NCI-H446 (cell line): ENCODE measurements around the gene CHAD.
"Not testable (repeated sequence)": the region's sequence is repeated elsewhere in the genome, so short reads cannot be mapped to it uniquely, and the experiment has no call there.

Source experiments
- DNase-seq, 2 experiments: peaks; one replicate each; lab custom pipeline; 2025; lab: John Stamatoyannopoulos, UW

The CHAD gene

DNA sequence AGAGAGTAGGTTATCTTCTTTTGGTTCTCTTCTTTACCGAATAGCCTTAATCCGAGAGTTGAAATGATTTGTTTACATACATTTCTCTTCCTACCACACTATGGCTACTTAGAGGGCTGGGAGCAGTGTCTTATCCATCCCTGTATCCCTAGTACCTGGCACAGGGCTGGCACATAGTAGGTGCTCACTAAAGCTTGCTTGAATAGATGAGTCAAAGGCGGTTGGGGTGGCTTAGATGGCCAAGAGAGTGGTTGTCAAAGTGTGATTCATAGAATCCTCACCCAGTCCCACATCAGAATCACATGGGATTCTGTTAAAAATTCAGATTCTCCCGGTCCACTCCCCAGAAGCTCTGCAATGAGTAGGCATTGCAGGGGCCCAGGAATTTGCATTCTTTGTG lies 11.1 kb downstream of the CHAD start:
- no peak for DNase-seq

- no peak for DNase-seq
Observed at GRCh38 chr17:50453901-50454300, 14.8 kb downstream of the CHAD start.

DNA sequence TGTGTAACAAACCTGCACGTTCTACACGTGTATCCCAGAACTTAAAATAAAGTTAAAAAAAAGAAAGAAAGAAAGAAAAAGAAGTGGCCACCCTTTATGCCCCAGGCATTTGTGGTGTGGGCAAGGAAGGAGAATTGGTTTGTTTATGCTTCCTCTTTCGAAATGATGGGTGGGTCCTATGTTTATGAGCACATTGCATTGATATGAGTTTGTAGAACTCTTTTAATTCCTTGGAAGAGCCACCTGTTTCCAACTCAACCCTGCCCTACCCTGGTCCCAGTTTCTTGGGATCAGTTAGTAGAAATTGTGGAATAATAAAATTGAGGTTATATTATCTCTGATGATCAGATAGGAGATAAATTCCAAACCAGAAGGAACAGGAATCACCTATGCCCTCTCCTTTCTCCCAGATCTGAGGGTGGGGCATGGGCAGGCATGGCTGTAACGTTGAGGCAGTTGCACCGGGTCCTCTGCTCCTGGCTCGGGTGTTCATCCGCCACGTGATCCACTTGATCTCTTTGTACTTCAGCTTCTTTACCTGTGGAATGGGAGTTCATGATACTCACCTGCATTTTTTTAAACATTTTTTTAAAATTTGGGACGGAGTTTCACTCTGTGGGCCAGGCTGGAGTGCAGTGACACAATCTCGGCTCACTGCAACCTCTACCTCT lies 15.9 kb downstream of the CHAD start:
- DNase-seq: no peak

DNA sequence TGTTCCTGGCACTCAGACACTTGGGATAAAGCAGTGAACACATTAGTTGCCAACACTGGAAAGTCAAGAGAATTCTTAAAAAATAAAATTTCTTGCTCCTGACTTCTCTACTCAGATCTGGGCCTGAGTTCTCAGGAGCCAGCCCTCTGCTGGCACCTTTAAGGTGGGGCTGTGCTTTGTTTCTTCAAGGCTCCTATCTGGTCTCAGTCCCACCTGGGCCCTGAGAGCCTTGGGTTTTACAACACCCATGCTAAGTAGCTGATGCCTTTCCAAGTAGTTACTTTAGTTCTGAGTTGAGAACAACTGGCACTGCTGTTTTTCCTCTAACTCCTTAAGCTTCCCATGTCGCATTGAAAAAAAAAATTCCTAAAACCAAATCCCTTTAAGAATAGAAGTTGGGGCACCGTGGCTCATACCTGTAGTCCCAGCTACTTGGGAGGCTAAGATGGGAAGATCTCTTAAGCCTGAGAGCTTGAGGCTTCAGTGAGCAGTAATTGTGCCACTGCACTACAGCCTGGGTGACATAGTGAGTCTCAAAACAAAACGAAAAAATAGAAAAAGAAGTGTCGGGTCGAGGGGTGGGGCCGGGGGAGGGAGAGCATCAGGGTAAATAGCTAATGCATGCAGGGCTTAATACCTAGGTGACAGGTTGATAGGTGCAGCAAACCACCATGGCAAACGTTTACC lies 16.6 kb downstream of the CHAD start:
- no peak for DNase-seq

- DNase-seq: no peak
Observed at GRCh38 chr17:50448643-50449042, 20.0 kb downstream of the CHAD start.

- DNase-seq: no peak
Observed at GRCh38 chr17:50447870-50448595, 20.6 kb downstream of the CHAD start.

GRCh38 chr17:50445730-50446325 lies 22.9 kb downstream of the CHAD start:
- no peak for DNase-seq

DNA sequence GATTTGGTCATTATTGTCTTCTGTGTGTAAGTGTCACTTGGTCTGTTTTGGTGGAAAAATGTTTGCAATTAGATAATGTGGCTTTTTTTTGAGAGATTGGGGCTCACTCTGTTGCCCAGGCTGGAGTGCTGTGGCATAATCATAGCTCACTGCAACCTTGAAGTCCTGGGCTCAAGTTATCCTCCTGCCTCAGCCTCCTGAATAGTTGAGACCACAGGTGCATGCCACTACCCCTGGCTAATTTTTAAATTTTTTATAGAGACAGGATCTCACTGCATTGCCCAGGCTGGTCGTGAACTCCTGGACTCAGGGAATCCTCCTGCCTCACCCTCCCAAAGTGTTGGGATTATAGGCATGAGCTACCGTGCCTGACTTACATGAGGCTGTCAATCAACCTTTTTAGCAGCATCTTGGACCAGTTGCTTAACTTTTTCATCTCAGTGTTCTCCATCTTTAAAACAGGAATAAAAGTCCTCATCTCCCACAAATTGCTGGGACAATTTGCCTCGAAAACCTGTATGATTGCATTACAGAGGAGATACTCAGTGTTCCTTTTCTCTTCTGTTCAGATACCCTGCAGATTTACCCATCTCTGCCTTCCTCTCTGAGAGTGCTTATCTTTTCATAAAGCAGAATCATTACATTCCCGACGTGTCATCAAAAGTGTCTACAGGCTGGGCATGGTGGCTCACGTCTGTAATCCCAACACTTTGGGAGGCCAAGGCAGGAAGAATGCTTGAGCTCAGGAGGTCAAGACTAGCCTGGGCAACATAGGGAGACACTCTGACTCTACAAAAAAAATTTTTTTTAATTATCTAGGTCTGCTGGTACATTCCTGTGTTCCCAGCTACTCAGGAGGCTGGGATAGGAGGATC lies 23.6 kb downstream of the CHAD start:
- no peak for DNase-seq

DNA sequence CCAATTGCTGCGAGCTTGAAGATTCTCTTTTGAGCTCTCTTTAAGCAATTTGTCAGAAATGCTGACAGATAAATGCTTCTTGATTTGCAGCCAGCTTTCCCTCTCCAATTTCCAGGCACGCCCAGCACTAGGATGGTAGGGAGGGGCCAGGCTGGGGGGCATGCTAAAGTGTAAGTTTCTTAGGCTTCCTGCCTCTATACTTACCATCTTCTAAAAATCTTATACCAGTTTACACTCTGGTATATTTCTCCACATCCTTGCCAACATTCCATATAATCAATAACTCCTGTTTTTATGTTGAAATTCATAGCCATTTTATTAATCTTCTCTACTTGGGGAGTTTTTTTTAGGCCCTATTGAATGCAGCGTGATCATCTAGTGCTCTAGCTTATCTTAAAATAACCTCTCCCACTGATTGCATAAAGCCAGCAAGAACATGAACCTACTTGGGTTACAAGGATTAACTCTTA lies 25.1 kb downstream of the CHAD start:
- peak in 1 of 2 experiments; percentile 13 for DNase-seq

- no peak for DNase-seq
Observed at GRCh38 chr17:50440838-50441829, 27.5 kb downstream of the CHAD start.

- no peak for DNase-seq
Observed at GRCh38 chr17:50440172-50440837, 28.4 kb downstream of the CHAD start.

GRCh38 chr17:50439008-50439407 lies 29.7 kb downstream of the CHAD start:
- no peak for DNase-seq

GRCh38 chr17:50437409-50437808 lies 31.3 kb downstream of the CHAD start:
- no peak for DNase-seq

DNA sequence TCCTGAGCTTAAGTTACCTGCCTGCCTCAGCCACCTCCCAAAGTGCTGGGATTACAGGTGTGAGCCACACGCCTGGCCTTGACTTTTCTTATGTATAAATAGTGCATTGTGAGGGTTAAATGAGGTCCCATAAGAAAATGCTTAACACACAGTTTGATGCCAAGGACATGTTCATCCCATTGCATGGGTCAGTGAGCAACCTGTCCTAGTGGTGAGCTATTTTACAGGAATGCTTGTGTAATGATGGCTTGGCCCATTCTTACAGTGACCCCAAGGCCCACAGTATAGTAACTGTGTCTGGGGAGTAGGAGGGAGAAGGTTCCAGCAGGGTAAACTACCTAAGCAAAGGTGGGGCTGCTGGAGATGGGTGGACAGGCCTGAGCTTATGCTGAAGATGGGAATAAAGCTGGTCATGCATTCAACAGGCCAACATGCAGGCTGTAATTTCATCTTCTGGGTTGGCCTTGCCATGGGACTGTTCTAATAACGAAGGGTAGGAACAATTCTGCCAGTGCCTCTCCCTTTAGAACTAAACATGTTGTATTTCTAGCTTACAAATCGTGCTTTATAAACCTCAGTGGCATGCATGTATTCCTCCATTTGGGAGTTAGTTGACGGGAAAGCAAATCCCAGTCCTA lies 36.4 kb downstream of the CHAD start:
- DNase-seq: no peak

GRCh38 chr17:50430821-50431618 lies 37.7 kb downstream of the CHAD start:
- DNase-seq: no peak

GRCh38 chr17:50429793-50430192 lies 38.9 kb downstream of the CHAD start:
- no peak for DNase-seq

DNA sequence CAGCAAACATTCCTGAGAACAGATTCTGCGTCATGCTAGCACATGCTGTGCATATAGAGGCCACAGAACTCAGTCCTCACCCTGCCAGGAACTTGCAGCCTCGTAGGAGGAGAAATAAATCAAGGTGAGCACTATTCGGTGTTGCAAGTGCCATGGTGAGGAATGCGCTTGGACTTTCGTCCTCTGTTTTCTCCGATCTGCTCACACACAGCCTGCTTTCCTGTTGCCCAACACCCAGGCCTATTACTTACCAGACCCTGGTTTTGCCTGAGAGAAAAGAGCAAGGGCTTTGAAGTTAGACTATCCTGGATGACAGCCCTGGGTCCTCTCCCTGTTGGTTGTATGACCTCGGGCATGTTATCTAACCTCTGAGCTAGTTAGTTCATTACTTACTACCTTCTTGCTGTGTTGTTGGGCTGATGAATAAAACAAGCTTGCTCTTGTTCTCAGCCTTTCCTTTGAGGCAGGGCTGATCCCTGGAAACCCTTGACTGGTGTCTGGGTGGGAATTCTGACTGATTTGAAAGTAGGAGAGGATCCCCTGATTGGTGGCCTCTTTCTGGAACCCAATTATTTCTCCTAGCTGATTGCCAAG lies 39.8 kb downstream of the CHAD start:
- no peak for DNase-seq

GRCh38 chr17:50428126-50428525 lies 40.6 kb downstream of the CHAD start:
- DNase-seq: not testable (repeated sequence)
